ENCODE results near the gene TMEM51. TPM values are rescaled to one million over a fixed set of nuclear protein-coding genes. Genes with fewer than 3 reads are reported as not detected.

The TMEM51 gene
- total and polyA plus RNA-seq, 2 of the 13 experiments (the other 11 are each of a cell fraction or from before 2014, with no cell fraction given) = 12.2 to 22.3 TPM

- TF ChIP-seq MNT (IDR thresholded peaks at IDR 0.05) = no peak
- no peak for TF ChIP-seq CENPX (CRISPR knock-in tag; IDR thresholded peaks at IDR 0.05)
- no peak for TF ChIP-seq CSRNP2 (CRISPR knock-in tag; conservative IDR thresholded peaks at IDR 0.05; ENCODE audit: low read depth)
- no peak for TF ChIP-seq SMAD1 (CRISPR knock-in tag; IDR thresholded peaks at IDR 0.05; ENCODE audit: borderline replicate concordance, low read depth)
- TF ChIP-seq RELA (CRISPR knock-in tag; IDR thresholded peaks at IDR 0.05) = no peak
- no peak for TF ChIP-seq ZBTB39 (CRISPR knock-in tag; IDR thresholded peaks at IDR 0.05)
- no peak for TF ChIP-seq ZNF510 (CRISPR knock-in tag; IDR thresholded peaks at IDR 0.05; ENCODE audit: low read depth)
- TF ChIP-seq MTF1 (CRISPR knock-in tag; IDR thresholded peaks at IDR 0.05) = no peak
- TF ChIP-seq CENPT (CRISPR knock-in tag; IDR thresholded peaks at IDR 0.05; ENCODE audit: low read depth) = no peak
- TF ChIP-seq ZNF704 (CRISPR knock-in tag; IDR thresholded peaks at IDR 0.05; ENCODE audit: borderline replicate concordance) = no peak
- TF ChIP-seq CBX2 (IDR thresholded peaks at IDR 0.05; ENCODE audit: low read depth, low read length) = no peak
- no peak for TF ChIP-seq CBX2 (CRISPR knock-in tag; IDR thresholded peaks at IDR 0.05; ENCODE audit: low read depth)
- TF ChIP-seq ZFP37 (CRISPR knock-in tag; IDR thresholded peaks at IDR 0.05; ENCODE audit: borderline replicate concordance) = no peak
- no peak for TF ChIP-seq PREB (CRISPR knock-in tag; IDR thresholded peaks at IDR 0.05)
Observed at GRCh38 chr1:15207031-15207828, 53.7 kb downstream of the TMEM51 start (continued).
